Measurements from ENCODE around the gene DEFB132.
A peak's percentile ranks its signal among the peaks of the same experiment; 100 is the strongest.

DEFB132 gene

GRCh38 chr20:266596-267562 lies 9.4 kb downstream of the DEFB132 start:
- DNase-seq (ENCODE audit: low read depth): peak; percentile 80

- DNase-seq (ENCODE audit: low read depth): no peak
Measured at GRCh38 chr20:270517-270916, 13.0 kb downstream of the DEFB132 start.

GRCh38 chr20:271069-271468 lies 13.5 kb downstream of the DEFB132 start:
- no peak for DNase-seq (ENCODE audit: low read depth)

- no peak for DNase-seq (ENCODE audit: low read depth)
Measured at GRCh38 chr20:271528-271927, 14.0 kb downstream of the DEFB132 start.

GRCh38 chr20:272718-273117 lies 15.2 kb downstream of the DEFB132 start:
- DNase-seq (ENCODE audit: low read depth): no peak

GRCh38 chr20:273884-274283 lies 16.4 kb downstream of the DEFB132 start:
- DNase-seq (ENCODE audit: low read depth): no peak

- no peak for DNase-seq (ENCODE audit: low read depth)
Measured at GRCh38 chr20:275791-276190, 18.3 kb downstream of the DEFB132 start.

- no peak for DNase-seq (ENCODE audit: low read depth)
Measured at GRCh38 chr20:276620-277495, 19.3 kb downstream of the DEFB132 start.

GRCh38 chr20:277496-277781 lies 19.9 kb downstream of the DEFB132 start:
- DNase-seq (ENCODE audit: low read depth): no peak

- no peak for DNase-seq (ENCODE audit: low read depth)
Measured at GRCh38 chr20:278181-278580, 20.7 kb downstream of the DEFB132 start.

- no peak for DNase-seq (ENCODE audit: low read depth)
Measured at GRCh38 chr20:278607-279571, 21.4 kb downstream of the DEFB132 start.

- no peak for DNase-seq (ENCODE audit: low read depth)
Measured at GRCh38 chr20:284172-284571, 26.6 kb downstream of the DEFB132 start.

GRCh38 chr20:286508-286907 lies 29.0 kb downstream of the DEFB132 start:
- no peak for DNase-seq (ENCODE audit: low read depth)

- no peak for DNase-seq (ENCODE audit: low read depth)
Measured at GRCh38 chr20:288956-289692, 31.6 kb downstream of the DEFB132 start.

- DNase-seq (ENCODE audit: low read depth): no peak
Measured at GRCh38 chr20:289693-290083, 32.2 kb downstream of the DEFB132 start.

- peak; percentile 80 for DNase-seq (ENCODE audit: low read depth)
Measured at GRCh38 chr20:290084-290831, 32.7 kb downstream of the DEFB132 start, which contains the start of gene C20orf96. TSS of gene C20orf96 (minus strand) at chr20:290750. CDS start at chr20:290610, 140 bp downstream.

GRCh38 chr20:294602-295001 lies 37.1 kb downstream of the DEFB132 start:
- DNase-seq (ENCODE audit: low read depth): no peak

GRCh38 chr20:295804-296203 lies 38.3 kb downstream of the DEFB132 start:
- DNase-seq (ENCODE audit: low read depth): no peak

GRCh38 chr20:297098-297924 lies 39.8 kb downstream of the DEFB132 start, which contains the start of gene ZCCHC3:
TSS of gene ZCCHC3 (plus strand) at chr20:297570. CDS start at chr20:297587, 17 bp downstream.
- peak; percentile 80 for DNase-seq (ENCODE audit: low read depth)

Measured in stimulated activated CD4-positive, alpha-beta T cell treated with anti-CD3 and anti-CD28 coated beads, Interleukin-2, amount 100 ng/mL, for 4 hours (primary cell).